HepG2 (cell line): Measurements from ENCODE around the gene GRAMD1B. TPM values are rescaled to one million over a fixed set of nuclear protein-coding genes. Genes with fewer than 3 reads are reported as not detected.

Experiments used
- ATAC-seq: fragments of 200-7000 bp; cut with Tn5 transposase; 3 replicates; pipeline ENCODE4 v1.9.1; 2020; ENCODE audit warnings: mild to moderate bottlenecking, moderate library complexity
- BruUV-seq: library from RNA; stranded (reverse); fragments of 400-500 nt; replicated peaks from 2 replicates; lab custom pipeline; 2021; lab: Mats Ljungman, UMichigan
- CTCF ChIA-PET: fragments of 300-600 bp; formaldehyde crosslinking; extraction: SDS; loops from one replicate; lab custom pipeline; 2021; ENCODE audit warnings: low total read pairs, inconsistent platforms, low intra/inter-chr PET ratio; lab: Yijun Ruan, JAX
- POLR2A ChIA-PET: fragments of 350-600 bp; sonication (Branson Sonifier 250); formaldehyde crosslinking; loops from one replicate; lab custom pipeline; 2020; ENCODE audit warnings: antibody characterized with exemption, inconsistent platforms; lab: Yijun Ruan, JAX
- DNase-seq: peaks from one replicate; pipeline ENCODE4 v3.0.0-alpha.2; 2015; ENCODE audit warnings: low spot score
- FAIRE-seq: peaks from 3 replicates; lab custom pipeline; 2011; peaks lifted over from hg19 to GRCh38; lab: Jason Lieb, UNC
- H2AFZ ChIP-seq: one replicate; pipeline ENCODE4 v1.6.1; 2011; ENCODE audit warnings: low read length, inconsistent platforms
- H3K27ac ChIP-seq: fragments of 300-600 bp; 3 replicates; pipeline ENCODE4 v1.8.0; 2011; ENCODE audit warnings: mixed run types, mild to moderate bottlenecking, mixed read lengths, low read length, inconsistent platforms; ENCODE audit not compliant: insufficient read depth; ENCODE audit errors: extremely low read length
- H3K27me3 ChIP-seq, 2 experiments: fragments of 200-600 bp in 1 of 2; 2 replicates in 1 of 2; 3 replicates in 1 of 2; pipeline versions ENCODE4 v1.6.0 to v1.8.0; 2011; ENCODE audit warnings: low read length in 2 of 2, mild to moderate bottlenecking in 2 of 2, moderate library complexity in 2 of 2, inconsistent platforms in 1 of 2; ENCODE audit not compliant: insufficient read depth in 2 of 2, control insufficient read depth in 1 of 2
- H3K36me3 ChIP-seq, 2 experiments: fragments of 200-600 bp in 1 of 2; replicated peaks in 1 of 2; 2 replicates in 1 of 2; 3 replicates in 1 of 2; pipeline versions ENCODE4 v1.5.1 to v1.8.0; 2011; ENCODE audit warnings: low read length in 2 of 2, inconsistent platforms in 1 of 2; ENCODE audit not compliant: insufficient read depth in 2 of 2, control insufficient read depth in 1 of 2
- H3K4me1 ChIP-seq: 2 replicates; pipeline ENCODE4 v1.5.1; 2012; ENCODE audit warnings: low read length, inconsistent platforms; ENCODE audit not compliant: insufficient read depth
- H3K4me2 ChIP-seq: 2 replicates; pipeline ENCODE4 v1.6.0; 2011; ENCODE audit warnings: low read depth, low read length, inconsistent platforms
- H3K4me3 ChIP-seq, 3 experiments: fragments of 200-600 bp in 1 of 3; sonication (generic), shearing (Covaris generic) in 1 of 3; replicated peaks in 1 of 3; 2 replicates each; pipeline ENCODE4 v1.5.1; 2011 to 2016; ENCODE audit warnings: low read length in 3 of 3, inconsistent platforms in 2 of 3, low read depth in 2 of 3, mild to moderate bottlenecking in 2 of 3, control low read depth in 1 of 3, mixed read lengths in 1 of 3; ENCODE audit not compliant: insufficient read depth in 1 of 3
- H3K79me2 ChIP-seq: one replicate; pipeline ENCODE4 v1.6.1; 2011; ENCODE audit warnings: low read length, inconsistent platforms; ENCODE audit not compliant: insufficient read depth
- H3K9ac ChIP-seq: 2 replicates; pipeline ENCODE4 v1.6.0; 2011; ENCODE audit warnings: mild to moderate bottlenecking, low read depth, low read length, inconsistent platforms; ENCODE audit not compliant: insufficient read depth
- H3K9me3 ChIP-seq: 2 replicates; pipeline ENCODE4 v1.5.1; 2012; ENCODE audit warnings: mild to moderate bottlenecking, low read length
- H4K20me1 ChIP-seq: 2 replicates; pipeline ENCODE4 v1.6.0; 2011; ENCODE audit warnings: inconsistent platforms, mild to moderate bottlenecking, low read length, moderate library complexity; ENCODE audit not compliant: insufficient read depth
- HMGA1 ChIP-seq: sonication (generic); formaldehyde crosslinking; conservative IDR thresholded peaks from 2 replicates; pipeline ENCODE4 v1.4.0; 2020; ENCODE audit warnings: missing genetic modification reagents
- MYPOP ChIP-seq: sonication (generic); formaldehyde crosslinking; IDR thresholded peaks from 2 replicates; pipeline ENCODE4 v1.8.1; 2023; ENCODE audit warnings: mild to moderate bottlenecking, moderate library complexity, missing genetic modification reagents
- NPAS2 ChIP-seq: sonication (generic); formaldehyde crosslinking; IDR thresholded peaks from 2 replicates; pipeline ENCODE4 v1.8.0; 2022; ENCODE audit warnings: mild to moderate bottlenecking, missing genetic modification reagents, borderline replicate concordance
- NR1H2 ChIP-seq: sonication (generic); formaldehyde crosslinking; IDR thresholded peaks from 2 replicates; pipeline ENCODE4 v1.8.1; 2022; ENCODE audit warnings: low read depth, missing genetic modification reagents, borderline replicate concordance
- TCF7 ChIP-seq: sonication (generic); IDR thresholded peaks from 2 replicates; pipeline ENCODE4 v1.6.1; 2016; ENCODE audit warnings: antibody characterized with exemption, low read depth
- TRAFD1 ChIP-seq: sonication (generic); formaldehyde crosslinking; IDR thresholded peaks from 2 replicates; pipeline ENCODE4 v1.5.1; 2020; ENCODE audit warnings: missing genetic modification reagents, mild to moderate bottlenecking, borderline replicate concordance
- ZIK1 ChIP-seq: sonication (generic); formaldehyde crosslinking; IDR thresholded peaks from 2 replicates; pipeline ENCODE4 v1.5.0; 2020; ENCODE audit warnings: mild to moderate bottlenecking, low read depth, missing genetic modification reagents, borderline replicate concordance
- ZNF367 ChIP-seq: sonication (generic); formaldehyde crosslinking; IDR thresholded peaks from 2 replicates; pipeline ENCODE4 v1.4.0; 2020; ENCODE audit warnings: missing genetic modification reagents, borderline replicate concordance
- ZNF530 ChIP-seq: sonication (generic); formaldehyde crosslinking; IDR thresholded peaks from 2 replicates; pipeline ENCODE4 v1.5.0; 2020; ENCODE audit warnings: low read depth, mild to moderate bottlenecking, missing genetic modification reagents
- ZNF549 ChIP-seq: sonication (generic); formaldehyde crosslinking; IDR thresholded peaks from 2 replicates; pipeline ENCODE4 v1.5.0; 2020; ENCODE audit warnings: missing genetic modification reagents
- ZNF556 ChIP-seq: sonication (generic); formaldehyde crosslinking; IDR thresholded peaks from 2 replicates; pipeline ENCODE4 v1.4.0; 2020; ENCODE audit warnings: mild to moderate bottlenecking, missing genetic modification reagents, borderline replicate concordance
- ZNF784 ChIP-seq: sonication (generic); formaldehyde crosslinking; IDR thresholded peaks from 2 replicates; pipeline ENCODE4 v1.5.1; 2020; ENCODE audit warnings: missing genetic modification reagents, mild to moderate bottlenecking, borderline replicate concordance
- ZSCAN22 ChIP-seq: sonication (generic); formaldehyde crosslinking; IDR thresholded peaks from 2 replicates; pipeline ENCODE4 v1.4.0; 2020; ENCODE audit warnings: mild to moderate bottlenecking, missing genetic modification reagents
- WGBS: methylation state at CpG from one replicate; pipeline ENCODE4 v1.1.6; 2017; ENCODE audit warnings: low lambda C conversion rate; 5-methylcytosine and 5-hydroxymethylcytosine counted together
- in situ Hi-C: cut with HindIII; loops from 2 replicates; pipeline ENCODE4 v1.10.0; 2017; ENCODE audit warnings: low pct_unique_long_range_greater_than_20kb; ENCODE audit not compliant: extremely low pct_ligation_motif_present
- intact Hi-C: fragments of 100-400 bp; cut with micrococcal nuclease; formaldehyde crosslinking; loops from one replicate; pipeline ENCODE4 v1.10.0; 2022; ENCODE audit not compliant: unreplicated experiment
- polyA plus RNA-seq, 8 experiments: library from polyadenylated mRNA; depleted of rRNA in 3 of 8; stranded (reverse) in 7 of 8; unstranded in 1 of 8; fragments of >200 nt; fragmentation: Illumina TruSeq in 4 of 8; extraction: Trizol in 4 of 8; gene quantifications; 2 replicates each; pipeline versions ENCODE4 v1.2.1 to v1.2.3, GENCODE V29; 2011 to 2016; ENCODE audit warnings: low read depth in 4 of 8, missing spikeins in 1 of 8, mixed read lengths in 1 of 8; ENCODE audit not compliant: insufficient read depth in 1 of 8
- total RNA-seq, 5 experiments: library from RNA; depleted of rRNA; stranded (reverse); fragments of >200 nt; fragmentation: Illumina TruSeq; extraction: Trizol; gene quantifications; 2 replicates each; pipeline ENCODE4 v1.2.3, GENCODE V29; 2016; ENCODE audit warnings: low read depth in 1 of 5
- TF ChIP-seq, protein P1 (sequence below): sonication (generic); formaldehyde crosslinking; IDR thresholded peaks from 2 replicates; pipeline ENCODE4 v1.4.0; 2020; ENCODE audit warnings: missing genetic modification reagents
- TF ChIP-seq, protein P2 (sequence below): IDR thresholded peaks from 2 replicates; pipeline ENCODE4 v1.6.1; 2018; ENCODE audit warnings: missing genetic modification reagents, mild to moderate bottlenecking, missing compliant biosample characterization

GRAMD1B gene
- total and polyA plus RNA-seq, 2 of the 13 experiments (the other 11 are each of a cell fraction or from before 2014, with no cell fraction given) = 0.12 TPM; not detected in 1

GRCh38 chr11:123650901-123651300 is 220.8 kb downstream of the GRAMD1B start:
- Histone ChIP-seq H4K20me1 (no peaks in the 10 kb centered on the region), H3K36me3 (no peaks in the 10 kb centered on the region), H3K27me3 (peaks cover 3 to 18% of the 10 kb centered on the region in 2 experiments; a peak in 2 of 5 replicates), H3K9ac (no peak overlapping the region), H2AFZ (no peak overlapping the region), H3K4me1 (no peaks in the 10 kb centered on the region; the same call in 1 of the 2 replicates), H3K27ac (no peak overlapping the region), H3K4me3 (no peak overlapping the region), H3K79me2 (no peaks in the 10 kb centered on the region), H3K9me3 (no peaks in the 10 kb centered on the region), H3K4me2 (no peak overlapping the region)
- in situ Hi-C loops (no loop called here), intact Hi-C loops (no loop called here)
- ChIA-PET CTCF (no interaction called here), POLR2A (no interaction called here)
- ATAC-seq (no peak), FAIRE-seq (no peak), DNase-seq (no peak)
- BruUV-seq = no TSS peak
- 4% methylated on average over 2 of the region's 2 CpGs for WGBS
- TF ChIP-seq ZNF367 (no peak), HMGA1 (CRISPR knock-in tag) (no peak), ZNF549 (no peak), NPAS2 (CRISPR knock-in tag) (no peak), ZIK1 (CRISPR knock-in tag) (no peak), TRAFD1 (no peak), NR1H2 (no peak), ZNF556 (CRISPR knock-in tag) (no peak), MYPOP (CRISPR knock-in tag) (no peak), TCF7 (no peak), ZNF530 (CRISPR knock-in tag) (no peak), ZNF784 (CRISPR knock-in tag) (no peak), ZSCAN22 (no peak)
- TF ChIP-seq, protein P1, sequence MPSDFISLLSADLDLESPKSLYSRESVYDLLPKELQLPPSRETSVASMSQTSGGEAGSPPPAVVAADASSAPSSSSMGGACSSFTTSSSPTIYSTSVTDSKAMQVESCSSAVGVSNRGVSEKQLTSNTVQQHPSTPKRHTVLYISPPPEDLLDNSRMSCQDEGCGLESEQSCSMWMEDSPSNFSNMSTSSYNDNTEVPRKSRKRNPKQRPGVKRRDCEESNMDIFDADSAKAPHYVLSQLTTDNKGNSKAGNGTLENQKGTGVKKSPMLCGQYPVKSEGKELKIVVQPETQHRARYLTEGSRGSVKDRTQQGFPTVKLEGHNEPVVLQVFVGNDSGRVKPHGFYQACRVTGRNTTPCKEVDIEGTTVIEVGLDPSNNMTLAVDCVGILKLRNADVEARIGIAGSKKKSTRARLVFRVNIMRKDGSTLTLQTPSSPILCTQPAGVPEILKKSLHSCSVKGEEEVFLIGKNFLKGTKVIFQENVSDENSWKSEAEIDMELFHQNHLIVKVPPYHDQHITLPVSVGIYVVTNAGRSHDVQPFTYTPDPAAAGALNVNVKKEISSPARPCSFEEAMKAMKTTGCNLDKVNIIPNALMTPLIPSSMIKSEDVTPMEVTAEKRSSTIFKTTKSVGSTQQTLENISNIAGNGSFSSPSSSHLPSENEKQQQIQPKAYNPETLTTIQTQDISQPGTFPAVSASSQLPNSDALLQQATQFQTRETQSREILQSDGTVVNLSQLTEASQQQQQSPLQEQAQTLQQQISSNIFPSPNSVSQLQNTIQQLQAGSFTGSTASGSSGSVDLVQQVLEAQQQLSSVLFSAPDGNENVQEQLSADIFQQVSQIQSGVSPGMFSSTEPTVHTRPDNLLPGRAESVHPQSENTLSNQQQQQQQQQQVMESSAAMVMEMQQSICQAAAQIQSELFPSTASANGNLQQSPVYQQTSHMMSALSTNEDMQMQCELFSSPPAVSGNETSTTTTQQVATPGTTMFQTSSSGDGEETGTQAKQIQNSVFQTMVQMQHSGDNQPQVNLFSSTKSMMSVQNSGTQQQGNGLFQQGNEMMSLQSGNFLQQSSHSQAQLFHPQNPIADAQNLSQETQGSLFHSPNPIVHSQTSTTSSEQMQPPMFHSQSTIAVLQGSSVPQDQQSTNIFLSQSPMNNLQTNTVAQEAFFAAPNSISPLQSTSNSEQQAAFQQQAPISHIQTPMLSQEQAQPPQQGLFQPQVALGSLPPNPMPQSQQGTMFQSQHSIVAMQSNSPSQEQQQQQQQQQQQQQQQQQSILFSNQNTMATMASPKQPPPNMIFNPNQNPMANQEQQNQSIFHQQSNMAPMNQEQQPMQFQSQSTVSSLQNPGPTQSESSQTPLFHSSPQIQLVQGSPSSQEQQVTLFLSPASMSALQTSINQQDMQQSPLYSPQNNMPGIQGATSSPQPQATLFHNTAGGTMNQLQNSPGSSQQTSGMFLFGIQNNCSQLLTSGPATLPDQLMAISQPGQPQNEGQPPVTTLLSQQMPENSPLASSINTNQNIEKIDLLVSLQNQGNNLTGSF (CRISPR knock-in tag) = no peak
- TF ChIP-seq, protein P2, sequence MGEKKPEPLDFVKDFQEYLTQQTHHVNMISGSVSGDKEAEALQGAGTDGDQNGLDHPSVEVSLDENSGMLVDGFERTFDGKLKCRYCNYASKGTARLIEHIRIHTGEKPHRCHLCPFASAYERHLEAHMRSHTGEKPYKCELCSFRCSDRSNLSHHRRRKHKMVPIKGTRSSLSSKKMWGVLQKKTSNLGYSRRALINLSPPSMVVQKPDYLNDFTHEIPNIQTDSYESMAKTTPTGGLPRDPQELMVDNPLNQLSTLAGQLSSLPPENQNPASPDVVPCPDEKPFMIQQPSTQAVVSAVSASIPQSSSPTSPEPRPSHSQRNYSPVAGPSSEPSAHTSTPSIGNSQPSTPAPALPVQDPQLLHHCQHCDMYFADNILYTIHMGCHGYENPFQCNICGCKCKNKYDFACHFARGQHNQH (CRISPR knock-in tag) = no peak
